ENCODE data around the gene ROBO1. TPM values are rescaled to one million over a fixed set of nuclear protein-coding genes. Genes with fewer than 3 reads are reported as not detected.

The ROBO1 gene
- total RNA-seq, 2 experiments from 2014 or later = 8.6 to 9.0 TPM

- Mint-ChIP-seq H3K27me3 (no peaks in the 10 kb centered on the region), H3K4me3 (no peak overlapping the region), H3K4me1 (ENCODE audit: low read depth) (no peaks in the 10 kb centered on the region), H3K9me3 (peaks cover 1% of the 10 kb centered on the region), H3K36me3 (ENCODE audit: low read depth) (no peaks in the 10 kb centered on the region), H3K27ac (no peak overlapping the region)
- no peak for ATAC-seq
- TF ChIP-seq CTCF (IDR thresholded peaks at IDR 0.05) = no peak
- no peak for DNase-seq
- ChIA-PET CTCF (no interaction called here), POLR2A (no interaction called here)
- intact Hi-C loops (cut with micrococcal nuclease) = no loop called here
These were observed 116.2 kb downstream of the ROBO1 start for GRCh38 chr3:79651536-79652065.

GRCh38 chr3:79639855-79640254 lies 127.9 kb downstream of the ROBO1 start:
- Mint-ChIP-seq H3K27ac (no peak overlapping the region), H3K27me3 (no peaks in the 10 kb centered on the region), H3K4me3 (no peak overlapping the region), H3K4me1 (ENCODE audit: low read depth) (no peaks in the 10 kb centered on the region), H3K9me3 (peaks cover 8% of the 10 kb centered on the region), H3K36me3 (ENCODE audit: low read depth) (no peaks in the 10 kb centered on the region)
- DNase-seq (no peak), ATAC-seq (no peak)
- no peak for TF ChIP-seq CTCF (IDR thresholded peaks at IDR 0.05)
- CTCF ChIA-PET = no interaction called here
- intact Hi-C loops (cut with micrococcal nuclease) = no loop called here
- POLR2A ChIA-PET = no interaction called here

- POLR2A ChIA-PET = no interaction called here
- no peaks in the 10 kb centered on the region for H3K4me1 Mint-ChIP-seq (ENCODE audit: low read depth)
- no peak overlapping the region for H3K4me3 Mint-ChIP-seq
- no peaks in the 10 kb centered on the region for H3K27me3 Mint-ChIP-seq
- ATAC-seq (no peak), DNase-seq (no peak)
- CTCF ChIA-PET = no interaction called here
- TF ChIP-seq CTCF (IDR thresholded peaks at IDR 0.05) = no peak
- H3K9me3 Mint-ChIP-seq = peaks cover 9% of the 10 kb centered on the region
- H3K27ac Mint-ChIP-seq = no peak overlapping the region
- intact Hi-C loops (cut with micrococcal nuclease) = no loop called here
- no peaks in the 10 kb centered on the region for H3K36me3 Mint-ChIP-seq (ENCODE audit: low read depth)
These were observed 131.4 kb downstream of the ROBO1 start for GRCh38 chr3:79636372-79636771.

- Mint-ChIP-seq H3K27ac (no peak overlapping the region), H3K9me3 (peaks cover 7% of the 10 kb centered on the region), H3K4me1 (ENCODE audit: low read depth) (no peaks in the 10 kb centered on the region), H3K4me3 (no peak overlapping the region), H3K36me3 (ENCODE audit: low read depth) (no peaks in the 10 kb centered on the region), H3K27me3 (no peaks in the 10 kb centered on the region)
- CTCF ChIA-PET = no interaction called here
- DNase-seq (no peak), ATAC-seq (no peak)
- POLR2A ChIA-PET = no interaction called here
- no peak for TF ChIP-seq CTCF (IDR thresholded peaks at IDR 0.05)
- intact Hi-C loops (cut with micrococcal nuclease) = no loop called here
These were observed 135.0 kb downstream of the ROBO1 start for GRCh38 chr3:79632842-79633241.

GRCh38 chr3:79618883-79619282 lies 148.9 kb downstream of the ROBO1 start:
- no peaks in the 10 kb centered on the region for H3K4me1 Mint-ChIP-seq (ENCODE audit: low read depth)
- POLR2A ChIA-PET = no interaction called here
- H3K27me3 Mint-ChIP-seq = no peaks in the 10 kb centered on the region
- CTCF ChIA-PET = no interaction called here
- DNase-seq (no peak), ATAC-seq (no peak)
- no peak overlapping the region for H3K4me3 Mint-ChIP-seq
- TF ChIP-seq CTCF (IDR thresholded peaks at IDR 0.05) = no peak
- intact Hi-C loops (cut with micrococcal nuclease) = no loop called here
- H3K36me3 Mint-ChIP-seq (ENCODE audit: low read depth) = no peaks in the 10 kb centered on the region
- no peak overlapping the region for H3K27ac Mint-ChIP-seq
- peaks cover 32% of the 10 kb centered on the region for H3K9me3 Mint-ChIP-seq

Data from activated CD8-positive, alpha-beta T cell treated with anti-CD3 and anti-CD28 coated beads for 36 hours (primary cell).